Fibroblast of villous mesenchyme (primary cell): ENCODE measurements around the gene SNED1. TPM values are rescaled to one million over a fixed set of nuclear protein-coding genes. Genes with fewer than 3 reads are reported as not detected.
A peak's percentile ranks its signal among the peaks of the same experiment; 100 is the strongest.

Experiments
- DNase-seq: peaks from one replicate; pipeline ENCODE4 v3.0.0-alpha.2; 2010; ENCODE audit warnings: low read depth
- H3K4me3 ChIP-seq: 2 replicates; pipeline ENCODE4 v1.5.1; 2011; ENCODE audit warnings: low read depth, mild to moderate bottlenecking, low read length
- CTCF ChIP-seq: IDR thresholded peaks from 2 replicates; pipeline ENCODE4 v1.5.1; 2012; ENCODE audit warnings: low read depth, mild to moderate bottlenecking, low read length; ENCODE audit not compliant: insufficient read depth
- total RNA-seq: library from RNA; depleted of rRNA; stranded (reverse); fragments of >200 nt; gene quantifications from 2 replicates; pipeline ENCODE4 v1.2.3, GENCODE V29; 2012

The SNED1 gene
- total RNA-seq, 1 donor, result 6.5 TPM

- TF ChIP-seq CTCF, result no peak
- peak overlapping the region; percentile 53 for H3K4me3 ChIP-seq
- no peak for DNase-seq
These were observed 1.6 kb downstream of the SNED1 start for GRCh38 chr2:240999873-241000541.

GRCh38 chr2:241000831-241001321 lies 2.5 kb downstream of the SNED1 start:
- no peak for DNase-seq
- no peak overlapping the region for H3K4me3 ChIP-seq
- no peak for TF ChIP-seq CTCF

DNA sequence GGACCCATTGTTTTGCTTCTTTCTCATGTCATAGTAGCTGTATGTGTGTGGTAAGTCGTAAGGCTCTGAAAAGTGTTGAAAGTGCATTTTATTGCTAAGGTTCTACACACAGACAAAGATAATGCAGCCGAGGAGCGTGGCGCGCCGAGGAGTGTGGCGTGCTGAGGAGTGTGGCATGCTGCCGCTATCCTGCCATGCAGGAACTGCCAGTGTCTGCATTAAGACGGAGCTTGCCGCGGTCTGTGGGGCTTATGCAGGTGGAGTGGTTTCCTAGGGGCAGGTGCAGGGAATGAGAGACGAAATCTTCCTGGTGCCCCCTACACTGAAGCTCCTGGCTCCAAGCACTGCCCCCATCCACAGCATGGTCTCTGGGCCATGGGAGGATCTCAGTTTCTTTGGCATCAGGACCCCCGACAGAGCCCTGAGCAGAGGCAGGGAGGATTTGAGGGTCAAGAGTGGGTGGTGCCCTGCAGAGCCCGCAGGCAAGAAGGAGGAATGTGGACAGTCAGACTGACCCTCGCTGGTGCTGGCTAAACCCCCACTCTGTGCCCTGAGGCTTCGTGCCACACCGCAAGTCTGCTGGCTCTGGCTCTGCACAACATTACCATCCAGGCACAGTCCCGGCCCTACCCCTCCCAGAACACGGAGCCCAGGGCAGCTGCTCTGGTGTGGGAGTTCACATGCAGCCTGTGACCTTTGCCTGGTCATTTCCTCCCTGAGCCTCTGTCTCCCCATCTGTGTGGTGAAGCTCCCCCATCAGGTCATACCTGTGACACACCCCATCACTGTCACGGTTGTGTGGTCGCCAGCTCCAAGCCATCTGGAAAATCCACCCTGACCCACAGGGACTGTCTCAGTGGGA lies 3.2 kb downstream of the SNED1 start:
- no peak for TF ChIP-seq CTCF
- H3K4me3 ChIP-seq, result no peak overlapping the region
- DNase-seq, result no peak

- H3K4me3 ChIP-seq, result no peak overlapping the region
- TF ChIP-seq CTCF, result no peak
- no peak for DNase-seq
These were observed 4.0 kb downstream of the SNED1 start for GRCh38 chr2:241002275-241003046.

- H3K4me3 ChIP-seq, result no peak overlapping the region
- no peak for DNase-seq
- no peak for TF ChIP-seq CTCF
These were observed 4.6 kb downstream of the SNED1 start for GRCh38 chr2:241003047-241003360.

GRCh38 chr2:241003369-241003768 lies 5.0 kb downstream of the SNED1 start:
- no peak overlapping the region for H3K4me3 ChIP-seq
- DNase-seq, result no peak
- no peak for TF ChIP-seq CTCF
